Lower leg skin (tissue), 3 donors: ENCODE data around the gene UBE2E2.

Experiments
- POLR2A ChIP-seq, 2 donors: fragments of 450-650 bp; IDR thresholded peaks; one replicate each; pipeline ENCODE4 v1.6.1; 2016 to 2017; ENCODE audit warnings: antibody characterized with exemption in 2 of 2, mild to moderate bottlenecking in 1 of 2, moderate library complexity in 1 of 2
- TF ChIP-seq, protein P1 (sequence below), 3 donors: fragments of 450-650 bp; IDR thresholded peaks; one replicate each; pipeline ENCODE4 v1.5.1; 2016; ENCODE audit warnings: antibody characterized with exemption in 3 of 3, mild to moderate bottlenecking in 3 of 3, moderate library complexity in 2 of 3

DNA sequence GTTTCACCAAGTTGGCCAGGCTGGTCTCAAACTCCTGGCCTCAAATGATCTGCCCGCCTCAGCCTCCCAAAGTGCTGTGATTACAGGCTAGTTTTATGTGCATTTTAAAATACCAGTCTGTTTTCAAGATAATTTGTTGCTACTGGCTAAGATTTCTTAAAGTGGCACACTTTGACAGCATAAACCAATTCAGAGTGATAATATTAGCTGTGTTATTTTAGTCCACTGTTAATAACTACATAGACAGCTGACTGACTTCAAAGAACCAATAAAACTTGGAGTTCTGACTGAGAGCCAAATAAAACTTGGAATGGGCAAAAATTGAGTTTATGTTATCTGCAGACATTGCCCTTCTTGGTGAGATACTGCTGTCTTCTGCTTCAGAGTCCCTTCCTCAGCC lies 291.8 kb downstream of the UBE2E2 start:
- TF ChIP-seq, protein P1, sequence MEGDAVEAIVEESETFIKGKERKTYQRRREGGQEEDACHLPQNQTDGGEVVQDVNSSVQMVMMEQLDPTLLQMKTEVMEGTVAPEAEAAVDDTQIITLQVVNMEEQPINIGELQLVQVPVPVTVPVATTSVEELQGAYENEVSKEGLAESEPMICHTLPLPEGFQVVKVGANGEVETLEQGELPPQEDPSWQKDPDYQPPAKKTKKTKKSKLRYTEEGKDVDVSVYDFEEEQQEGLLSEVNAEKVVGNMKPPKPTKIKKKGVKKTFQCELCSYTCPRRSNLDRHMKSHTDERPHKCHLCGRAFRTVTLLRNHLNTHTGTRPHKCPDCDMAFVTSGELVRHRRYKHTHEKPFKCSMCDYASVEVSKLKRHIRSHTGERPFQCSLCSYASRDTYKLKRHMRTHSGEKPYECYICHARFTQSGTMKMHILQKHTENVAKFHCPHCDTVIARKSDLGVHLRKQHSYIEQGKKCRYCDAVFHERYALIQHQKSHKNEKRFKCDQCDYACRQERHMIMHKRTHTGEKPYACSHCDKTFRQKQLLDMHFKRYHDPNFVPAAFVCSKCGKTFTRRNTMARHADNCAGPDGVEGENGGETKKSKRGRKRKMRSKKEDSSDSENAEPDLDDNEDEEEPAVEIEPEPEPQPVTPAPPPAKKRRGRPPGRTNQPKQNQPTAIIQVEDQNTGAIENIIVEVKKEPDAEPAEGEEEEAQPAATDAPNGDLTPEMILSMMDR (IDR thresholded peaks at IDR 0.05) = no peak
- no peak for TF ChIP-seq POLR2A (IDR thresholded peaks at IDR 0.05)
